CD4-positive, alpha-beta T cell treated with Interleukin-15 for 4 hours (primary cell): ENCODE data around the gene ILK.

Experiments used
- DNase-seq: peaks from one replicate; pipeline ENCODE4 v3.0.0-alpha.2; 2020; ENCODE audit warnings: low spot score

The ILK gene

GRCh38 chr11:6656936-6657335 lies 53.4 kb downstream of the ILK start:
- DNase-seq, result no peak

- DNase-seq, result no peak
These were observed 53.8 kb downstream of the ILK start for GRCh38 chr11:6657346-6657745.

GRCh38 chr11:6658647-6659046 lies 55.1 kb downstream of the ILK start:
- no peak for DNase-seq
